ENCODE data around the gene SRP54. TPM values are rescaled to one million over a fixed set of nuclear protein-coding genes. Genes with fewer than 3 reads are reported as not detected.
A peak's percentile ranks its signal among the peaks of the same experiment; 100 is the strongest.

SRP54 gene
- total and polyA plus RNA-seq, 5 donors = 31.1 to 34.1 (median 33.4) TPM

DNA sequence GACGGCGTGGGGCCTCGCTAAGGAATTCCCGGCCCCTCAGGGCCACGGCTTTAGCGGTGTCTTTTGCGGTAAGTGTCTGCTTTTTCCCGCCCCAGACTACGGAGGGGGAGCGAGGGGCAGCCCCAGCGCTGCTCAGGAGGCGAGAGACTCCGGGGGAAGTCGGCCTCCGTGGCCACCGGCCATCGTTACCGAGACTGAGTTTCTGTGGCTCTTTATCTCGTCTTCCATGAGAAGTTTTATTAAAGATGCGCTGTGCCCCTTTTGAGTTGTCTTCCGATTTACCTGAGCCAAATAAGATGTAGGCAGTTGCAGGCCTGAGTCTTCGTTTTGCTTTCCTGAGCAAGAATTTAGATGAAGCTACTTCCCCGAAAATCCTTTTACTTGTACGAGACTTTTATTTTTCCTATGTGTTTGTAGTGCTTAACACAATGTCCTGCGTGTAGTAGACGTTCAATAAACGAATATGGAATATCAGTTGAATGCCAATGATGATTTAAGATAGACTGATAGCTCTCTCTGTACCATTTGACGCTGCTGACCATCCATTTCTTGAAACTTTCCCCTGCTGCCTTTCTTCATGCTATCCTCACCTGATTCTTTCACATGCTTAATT, 462 bp downstream of the SRP54 start:
- intact Hi-C loops (cut with DNase I) = loop anchor here in 1 of 4 donors (10.0 kb wide), 1 partner anchor 108 kb away; the partner anchor contains the start of gene BAZ1A

DNA sequence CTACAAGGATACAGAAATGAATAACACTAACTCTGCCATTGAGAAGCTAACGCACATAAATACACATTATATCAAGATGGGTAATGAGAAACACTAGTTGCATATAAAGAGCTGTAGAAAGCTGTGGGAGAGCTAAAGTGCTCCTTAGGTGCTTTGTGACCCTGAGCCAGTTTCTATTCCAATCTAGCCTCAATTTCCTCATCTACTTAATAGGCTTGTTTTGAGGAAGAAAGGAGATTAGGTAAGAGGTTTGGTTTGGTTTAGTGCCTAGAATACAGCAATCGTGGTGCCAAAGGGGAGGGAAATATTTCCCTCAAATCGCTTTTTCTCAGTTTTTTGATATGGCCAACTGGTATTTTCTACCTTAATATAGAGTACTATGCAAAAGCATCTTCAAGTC, 994 bp downstream of the SRP54 start:
- WGBS = 36% methylated on average over 3 of the region's 3 CpGs
- H3K9me3 ChIP-seq (ENCODE audit: control insufficient read depth, low read length) = no peaks in the 10 kb centered on the region
- intact Hi-C loops (cut with DNase I) = loop anchor here in 1 of 4 donors (10.0 kb wide), 1 partner anchor 109 kb away; the partner anchor contains the start of gene BAZ1A
- ATAC-seq (no peak), DNase-seq (no peak)
- no peaks in the 10 kb centered on the region for H3K27me3 ChIP-seq (ENCODE audit: control insufficient read depth, insufficient read depth)
- H3K27ac ChIP-seq (ENCODE audit: low read length) = no peak overlapping the region
- peaks cover 1% of the 10 kb centered on the region for H3K4me1 ChIP-seq (ENCODE audit: control insufficient read depth, insufficient read depth, low read length)
- H3K4me3 ChIP-seq (ENCODE audit: low read length) = peak overlapping the region; percentile 77

More for the DNA sequence above, 462 bp downstream of the SRP54 start:
- Histone ChIP-seq H3K27ac (ENCODE audit: low read length) (peak overlapping the region; percentile 91), H3K9me3 (ENCODE audit: control insufficient read depth, low read length) (no peaks in the 10 kb centered on the region), H3K4me3 (ENCODE audit: low read length) (peak overlapping the region; percentile 77), H3K27me3 (ENCODE audit: control insufficient read depth, insufficient read depth) (no peaks in the 10 kb centered on the region), H3K4me1 (ENCODE audit: control insufficient read depth, insufficient read depth, low read length) (peaks cover 1% of the 10 kb centered on the region)
- ATAC-seq (peak; percentile 30 to 51), DNase-seq (no peak)
- under 1% methylated on average over 28 of the region's 28 CpGs for WGBS

DNA sequence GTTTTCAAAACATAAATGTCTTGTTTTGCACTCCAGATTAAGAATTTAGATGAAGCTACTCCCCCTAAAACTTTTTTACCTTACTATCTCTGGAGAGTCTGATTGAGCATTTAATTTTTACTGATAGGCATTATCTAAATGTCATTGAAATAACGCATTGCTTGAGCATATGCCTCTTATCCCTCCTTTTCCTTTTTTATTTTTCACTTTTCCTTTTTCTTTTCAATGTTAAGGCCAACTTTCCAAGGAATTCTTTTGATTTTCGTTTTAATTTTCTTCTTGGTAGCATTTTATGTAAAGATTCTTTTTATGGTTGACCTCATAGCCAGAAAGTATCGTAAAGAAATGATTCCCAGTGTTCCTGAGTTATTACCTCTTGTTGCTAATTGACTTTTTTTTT, 2.9 kb downstream of the SRP54 start:
- H3K4me1 ChIP-seq (ENCODE audit: control insufficient read depth, insufficient read depth, low read length) = peaks cover under 1% of the 10 kb centered on the region
- no peaks in the 10 kb centered on the region for H3K9me3 ChIP-seq (ENCODE audit: control insufficient read depth, low read length)
- ATAC-seq = no peak
- intact Hi-C loops (cut with DNase I) = loop anchor here in 1 of 4 donors (10.0 kb wide), 1 partner anchor 111 kb away; the partner anchor contains the start of gene BAZ1A
- no peak for DNase-seq
- no peak overlapping the region for H3K27ac ChIP-seq (ENCODE audit: low read length)
- no peak overlapping the region for H3K4me3 ChIP-seq (ENCODE audit: low read length)
- no peaks in the 10 kb centered on the region for H3K27me3 ChIP-seq (ENCODE audit: control insufficient read depth, insufficient read depth)
- 82% methylated on average over 3 of the region's 3 CpGs for WGBS

DNA sequence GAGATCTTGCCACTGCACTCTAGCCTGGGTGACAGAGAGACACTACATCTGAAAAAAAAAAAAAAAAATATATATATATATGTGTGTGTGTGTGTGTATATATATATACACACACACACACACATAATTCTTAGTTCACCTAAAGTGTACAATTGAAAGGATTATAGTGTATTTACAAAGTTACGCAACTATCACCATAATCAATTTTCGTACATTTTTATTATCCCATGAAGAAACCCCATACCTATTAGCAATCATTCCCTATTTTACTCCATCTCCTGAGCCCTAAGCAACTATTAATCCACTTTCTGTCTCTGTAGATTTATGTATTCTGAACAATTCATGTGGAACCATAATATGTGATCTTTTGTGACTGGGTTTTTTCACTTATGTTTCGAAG, 4.4 kb downstream of the SRP54 start:
- Histone ChIP-seq H3K9me3 (ENCODE audit: control insufficient read depth, low read length) (no peaks in the 10 kb centered on the region), H3K27me3 (ENCODE audit: control insufficient read depth, insufficient read depth) (no peaks in the 10 kb centered on the region), H3K27ac (ENCODE audit: low read length) (no peak overlapping the region), H3K4me3 (ENCODE audit: low read length) (no peak overlapping the region), H3K4me1 (ENCODE audit: control insufficient read depth, insufficient read depth, low read length) (no peaks in the 10 kb centered on the region)
- DNase-seq (no peak), ATAC-seq (no peak)
- WGBS = 94% methylated on average over 3 of the region's 3 CpGs
- intact Hi-C loops (cut with DNase I) = loop anchor here in 1 of 4 donors (10.0 kb wide), 1 partner anchor 112 kb away; the partner anchor contains the start of gene BAZ1A

DNA sequence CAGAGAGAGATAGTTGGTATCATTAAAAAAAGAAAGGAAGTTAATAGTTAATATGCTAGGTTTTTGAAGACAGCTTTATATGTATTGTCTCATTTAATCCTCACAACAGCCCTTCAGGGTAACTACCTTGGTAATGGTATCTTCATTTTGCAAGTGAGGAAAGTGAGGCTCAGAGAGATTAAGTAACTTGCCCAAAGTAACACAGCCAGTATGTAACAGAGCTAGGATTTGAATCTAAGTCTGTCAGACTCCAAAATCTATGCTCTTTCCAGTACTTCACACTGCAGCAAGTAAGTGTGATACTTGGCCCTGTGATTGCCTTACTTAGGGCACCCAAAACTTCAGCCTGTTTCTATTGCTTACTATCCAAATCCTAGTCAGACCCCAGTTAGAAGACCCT, 7.0 kb downstream of the SRP54 start:
- no peaks in the 10 kb centered on the region for H3K4me1 ChIP-seq (ENCODE audit: control insufficient read depth, insufficient read depth, low read length)
- intact Hi-C loops (cut with DNase I) = loop anchor here in 1 of 4 donors (10.0 kb wide), 1 partner anchor 115 kb away; the partner anchor contains the start of gene BAZ1A
- no peaks in the 10 kb centered on the region for H3K27me3 ChIP-seq (ENCODE audit: control insufficient read depth, insufficient read depth)
- no peak overlapping the region for H3K4me3 ChIP-seq (ENCODE audit: low read length)
- DNase-seq (no peak), ATAC-seq (no peak)
- H3K27ac ChIP-seq (ENCODE audit: low read length) = no peak overlapping the region
- no peaks in the 10 kb centered on the region for H3K9me3 ChIP-seq (ENCODE audit: control insufficient read depth, low read length)

DNA sequence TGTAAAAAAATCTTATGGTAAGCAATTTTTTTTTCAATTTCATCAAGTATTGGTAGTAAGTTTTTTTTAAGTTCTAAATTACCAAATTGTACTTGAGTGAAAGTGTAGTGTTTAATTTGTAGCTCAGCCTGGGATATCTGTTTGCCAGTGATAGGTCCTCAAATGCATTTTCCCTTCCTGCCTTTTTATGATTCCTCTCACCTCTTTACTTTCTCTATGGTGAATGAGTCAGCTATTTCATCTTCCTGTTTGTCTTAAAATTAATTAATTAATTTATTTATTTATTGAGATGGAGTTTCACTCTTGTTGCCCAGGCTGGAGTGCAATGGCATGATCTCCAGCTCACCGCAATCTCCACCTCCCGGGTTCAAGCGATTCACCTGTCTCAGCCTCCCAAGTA, 10.6 kb downstream of the SRP54 start:
- no peak for ATAC-seq
- H3K9me3 ChIP-seq (ENCODE audit: control insufficient read depth, low read length) = no peaks in the 10 kb centered on the region
- intact Hi-C loops (cut with DNase I) = no loop called here
- H3K4me3 ChIP-seq (ENCODE audit: low read length) = no peak overlapping the region
- peaks cover 1% of the 10 kb centered on the region for H3K4me1 ChIP-seq (ENCODE audit: control insufficient read depth, insufficient read depth, low read length)
- no peak overlapping the region for H3K27ac ChIP-seq (ENCODE audit: low read length)
- H3K27me3 ChIP-seq (ENCODE audit: control insufficient read depth, insufficient read depth) = no peaks in the 10 kb centered on the region
- no peak for DNase-seq
- WGBS = over 99% methylated on average over 3 of the region's 3 CpGs

DNA sequence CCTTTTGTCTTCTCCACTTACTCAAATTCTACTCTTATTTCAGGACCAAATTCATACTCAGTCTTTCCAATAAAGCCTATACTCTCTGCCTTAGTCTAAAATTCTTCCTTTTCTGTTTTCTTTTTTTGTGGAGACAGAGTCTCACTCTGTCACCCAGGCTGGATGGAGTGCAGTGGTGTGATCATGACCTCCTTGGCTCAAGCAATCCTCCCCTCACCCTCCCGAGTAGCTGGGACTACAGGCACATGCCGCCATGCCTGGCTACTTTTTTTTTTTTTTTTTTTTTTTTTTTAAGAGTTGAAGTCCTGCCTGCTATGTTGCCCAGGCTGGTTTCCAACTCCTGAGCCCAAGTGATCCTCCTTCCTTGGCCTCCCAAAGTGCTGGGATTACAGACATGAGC, 11.9 kb downstream of the SRP54 start:
- Histone ChIP-seq H3K27me3 (ENCODE audit: control insufficient read depth, insufficient read depth) (no peaks in the 10 kb centered on the region), H3K4me3 (ENCODE audit: low read length) (no peak overlapping the region), H3K9me3 (ENCODE audit: control insufficient read depth, low read length) (no peaks in the 10 kb centered on the region), H3K27ac (ENCODE audit: low read length) (no peak overlapping the region), H3K4me1 (ENCODE audit: control insufficient read depth, insufficient read depth, low read length) (peaks cover 1% of the 10 kb centered on the region)
- intact Hi-C loops (cut with DNase I) = no loop called here
- DNase-seq (no peak), ATAC-seq (no peak)
- WGBS = 73% methylated on average over 2 of the region's 2 CpGs

DNA sequence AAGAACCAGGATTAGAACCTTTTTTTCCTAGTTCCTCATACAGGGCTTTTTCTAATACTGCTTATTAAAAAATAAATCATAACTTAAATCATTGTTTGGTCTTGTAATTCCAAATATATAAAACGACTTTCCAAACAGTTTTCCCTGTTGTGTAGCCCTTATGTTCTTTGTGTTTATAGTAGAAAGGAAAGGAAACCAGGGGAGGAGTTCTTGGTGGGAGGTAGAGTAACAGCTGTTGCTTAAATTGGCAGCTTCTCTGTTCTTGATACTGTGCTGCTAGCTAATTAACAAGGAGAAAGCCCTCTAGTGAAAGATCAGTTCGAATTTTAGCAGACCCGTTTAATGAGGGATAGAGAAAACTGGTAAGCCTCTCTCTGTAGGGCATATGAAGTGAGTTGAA, 15.0 kb downstream of the SRP54 start:
- Histone ChIP-seq H3K4me3 (ENCODE audit: low read length) (no peak overlapping the region), H3K4me1 (ENCODE audit: control insufficient read depth, insufficient read depth, low read length) (peaks cover 1% of the 10 kb centered on the region), H3K27me3 (ENCODE audit: control insufficient read depth, insufficient read depth) (no peaks in the 10 kb centered on the region), H3K27ac (ENCODE audit: low read length) (no peak overlapping the region), H3K9me3 (ENCODE audit: control insufficient read depth, low read length) (no peaks in the 10 kb centered on the region)
- intact Hi-C loops (cut with DNase I) = no loop called here
- 30% methylated on average over 3 of the region's 3 CpGs for WGBS
- no peak for DNase-seq
- ATAC-seq = peak in 1 of 2 donors; percentile 74

DNA sequence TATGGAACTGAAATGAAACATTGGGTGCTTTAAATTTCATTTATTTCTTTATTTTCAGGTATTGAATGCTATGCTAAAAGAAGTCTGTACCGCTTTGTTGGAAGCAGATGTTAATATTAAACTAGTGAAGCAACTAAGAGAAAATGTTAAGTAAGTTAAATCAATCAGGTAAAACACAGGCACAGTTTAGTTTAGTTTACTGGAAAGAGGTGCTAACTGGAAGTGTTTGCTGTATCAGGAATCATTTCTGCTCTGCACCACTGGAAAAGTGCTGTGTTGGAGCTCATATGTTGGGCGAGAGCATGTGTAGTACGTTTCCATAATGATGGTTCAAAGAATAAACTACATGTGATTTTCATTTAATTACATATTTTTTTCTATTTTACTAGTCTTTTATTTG, 16.7 kb downstream of the SRP54 start:
- Histone ChIP-seq H3K27me3 (ENCODE audit: control insufficient read depth, insufficient read depth) (no peaks in the 10 kb centered on the region), H3K9me3 (ENCODE audit: control insufficient read depth, low read length) (no peaks in the 10 kb centered on the region), H3K4me3 (ENCODE audit: low read length) (no peak overlapping the region), H3K27ac (ENCODE audit: low read length) (no peak overlapping the region), H3K4me1 (ENCODE audit: control insufficient read depth, insufficient read depth, low read length) (peaks cover 1% of the 10 kb centered on the region)
- DNase-seq (no peak), ATAC-seq (no peak)
- whole genome bisulfite sequencing = 98% methylated on average over 3 of the region's 3 CpGs
- intact Hi-C loops (cut with DNase I) = no loop called here

DNA sequence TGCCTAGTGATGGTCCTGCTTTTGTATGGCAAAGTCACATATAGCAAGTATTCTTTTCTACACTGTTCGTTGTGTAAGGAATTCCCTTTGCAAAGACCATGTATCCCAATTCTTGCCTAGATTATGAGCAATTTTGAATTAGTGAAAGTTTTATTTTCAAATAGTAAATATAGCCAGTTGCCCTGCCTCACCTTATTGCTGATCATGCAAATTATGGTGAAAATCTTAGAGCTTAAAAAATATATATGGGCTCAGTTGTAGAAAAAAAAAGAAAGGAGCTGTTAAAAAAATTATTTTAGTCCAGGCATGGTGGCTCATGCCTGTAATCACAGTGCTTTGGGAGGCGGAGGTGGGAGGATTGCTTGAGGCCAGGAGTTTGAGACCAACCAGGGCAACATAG, 18.8 kb downstream of the SRP54 start:
- intact Hi-C loops (cut with DNase I) = no loop called here
- 90% methylated on average over 2 of the region's 2 CpGs for WGBS
- Histone ChIP-seq H3K27me3 (ENCODE audit: control insufficient read depth, insufficient read depth) (no peaks in the 10 kb centered on the region), H3K4me3 (ENCODE audit: low read length) (no peak overlapping the region), H3K4me1 (ENCODE audit: control insufficient read depth, insufficient read depth, low read length) (no peaks in the 10 kb centered on the region), H3K9me3 (ENCODE audit: control insufficient read depth, low read length) (no peaks in the 10 kb centered on the region), H3K27ac (ENCODE audit: low read length) (no peak overlapping the region)
- ATAC-seq = no peak
- no peak for DNase-seq

DNA sequence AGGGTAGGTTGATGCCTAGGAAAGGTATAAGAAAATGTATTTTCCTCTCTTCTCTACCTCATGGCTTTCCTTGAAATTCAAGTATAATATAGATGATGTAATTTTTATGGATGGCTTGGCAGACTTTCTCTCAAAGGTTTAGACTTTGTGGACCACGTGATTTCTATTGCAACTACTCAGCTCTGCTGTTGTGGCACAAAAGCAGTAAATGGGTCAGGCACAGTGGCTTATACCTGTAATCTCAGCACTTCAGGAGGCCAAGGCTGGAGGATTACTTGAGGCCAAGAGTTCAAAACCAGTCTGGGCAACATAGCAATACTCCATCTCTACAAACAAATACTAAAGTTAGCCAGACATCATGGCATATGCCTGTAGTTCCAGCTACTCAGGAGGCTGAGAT, 22.0 kb downstream of the SRP54 start:
- no peaks in the 10 kb centered on the region for H3K4me1 ChIP-seq (ENCODE audit: control insufficient read depth, insufficient read depth, low read length)
- H3K27me3 ChIP-seq (ENCODE audit: control insufficient read depth, insufficient read depth) = no peaks in the 10 kb centered on the region
- no peak overlapping the region for H3K27ac ChIP-seq (ENCODE audit: low read length)
- no peak overlapping the region for H3K4me3 ChIP-seq (ENCODE audit: low read length)
- ATAC-seq (no peak), DNase-seq (no peak)
- intact Hi-C loops (cut with DNase I) = no loop called here
- H3K9me3 ChIP-seq (ENCODE audit: control insufficient read depth, low read length) = no peaks in the 10 kb centered on the region
- 94% methylated on average over 1 of the region's 1 CpG for WGBS

DNA sequence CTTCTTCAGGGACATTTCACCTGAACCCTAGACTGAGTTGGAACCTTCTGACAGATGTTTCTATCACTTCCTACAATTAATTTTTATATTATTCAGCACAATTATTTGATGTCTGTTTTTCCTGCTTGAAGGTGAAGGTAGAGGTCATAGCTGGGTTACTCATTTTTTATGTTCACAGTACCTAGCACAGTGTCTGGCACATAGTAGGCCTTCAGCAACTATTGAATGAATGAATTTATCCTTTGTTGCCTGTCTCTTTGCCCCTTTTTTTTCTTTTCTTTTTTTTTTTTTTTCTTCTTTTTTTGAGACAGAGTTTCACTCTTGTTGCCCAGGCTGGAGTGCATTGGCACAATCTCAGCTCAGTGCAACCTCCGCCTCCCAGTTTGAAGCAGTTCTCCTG, 33.8 kb downstream of the SRP54 start:
- Histone ChIP-seq H3K4me1 (ENCODE audit: control insufficient read depth, insufficient read depth, low read length) (no peaks in the 10 kb centered on the region), H3K27ac (ENCODE audit: low read length) (no peak overlapping the region), H3K9me3 (ENCODE audit: control insufficient read depth, low read length) (no peaks in the 10 kb centered on the region), H3K4me3 (ENCODE audit: low read length) (no peak overlapping the region), H3K27me3 (ENCODE audit: control insufficient read depth, insufficient read depth) (no peaks in the 10 kb centered on the region)
- WGBS = 100% methylated on average over 1 of the region's 1 CpG
- intact Hi-C loops (cut with DNase I) = no loop called here
- no peak for DNase-seq
- no peak for ATAC-seq

Data from right cardiac atrium (tissue), 5 donors.